Measurements from ENCODE around the gene SEZ6L.

Gene SEZ6L

DNA sequence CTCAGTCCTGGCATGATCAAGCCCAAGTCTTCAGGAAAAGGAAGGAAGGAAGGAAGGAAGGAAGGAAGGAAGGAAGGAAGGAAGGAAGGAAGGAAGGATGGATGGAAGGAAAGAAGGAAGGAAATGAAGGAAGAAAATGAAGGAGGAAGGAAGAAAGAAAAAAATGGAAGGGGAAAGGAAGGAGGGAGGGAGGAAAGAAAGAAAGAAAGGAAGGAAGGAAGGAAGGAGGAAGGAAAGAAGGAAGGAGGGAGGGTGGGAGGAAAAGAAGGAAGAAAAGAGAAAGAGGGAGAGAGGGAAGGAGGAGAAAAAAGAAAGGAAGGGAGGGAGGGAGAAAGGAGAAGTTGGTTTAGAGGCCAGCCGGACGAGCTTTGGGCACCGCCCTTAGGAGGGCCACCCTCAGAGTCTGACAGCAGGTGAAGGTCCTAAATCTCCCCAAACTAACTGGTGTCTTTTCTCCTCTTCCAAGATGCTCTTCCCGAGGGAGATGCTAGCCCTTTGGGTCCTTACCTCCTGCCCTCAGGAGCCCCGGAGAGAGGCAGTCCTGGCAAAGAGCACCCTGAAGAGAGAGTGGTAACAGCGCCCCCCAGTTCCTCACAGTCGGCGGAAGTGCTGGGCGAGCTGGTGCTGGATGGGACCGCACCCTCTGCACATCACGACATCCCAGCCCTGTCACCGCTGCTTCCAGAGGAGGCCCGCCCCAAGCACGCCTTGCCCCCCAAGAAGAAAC is 122.8 kb downstream of the SEZ6L start:
- in situ Hi-C loops (cut with MboI; ENCODE audit: low sequenced_read_pairs): no loop called here

- in situ Hi-C loops (cut with MboI; ENCODE audit: low sequenced_read_pairs): no loop called here
Observed at GRCh38 chr22:26292667-26292995, 123.4 kb downstream of the SEZ6L start.

DNA sequence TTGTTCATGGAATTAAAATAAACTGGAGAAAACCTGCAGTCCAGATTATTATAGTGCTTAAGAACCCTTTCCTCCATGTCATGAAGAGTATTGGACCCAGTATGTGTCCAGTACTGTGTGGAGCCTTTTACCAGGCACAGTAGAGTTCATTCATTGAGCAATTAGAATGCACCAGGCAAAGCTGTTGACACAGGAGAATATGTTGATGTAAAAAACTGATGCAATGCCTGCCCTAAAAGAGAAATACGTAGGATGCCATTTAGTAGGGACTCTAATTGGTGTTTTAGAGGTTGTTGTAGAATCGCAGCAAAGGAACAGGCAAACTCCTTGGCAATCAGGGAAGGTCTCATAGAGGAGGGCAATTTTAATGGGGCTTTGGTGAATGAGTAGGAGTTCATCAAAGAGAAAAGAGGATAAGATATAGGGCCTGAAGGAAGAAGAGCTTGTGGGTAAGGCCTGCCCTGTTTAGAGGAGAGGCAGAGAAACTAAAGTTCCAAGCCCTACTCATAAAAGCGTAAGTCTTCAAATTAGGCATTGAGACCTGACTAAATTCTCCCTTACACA is 126.4 kb downstream of the SEZ6L start:
- in situ Hi-C loops (cut with MboI; ENCODE audit: low sequenced_read_pairs): no loop called here

GRCh38 chr22:26298605-26299310 is 129.5 kb downstream of the SEZ6L start:
- in situ Hi-C loops (cut with MboI; ENCODE audit: low sequenced_read_pairs): no loop called here

- in situ Hi-C loops (cut with MboI; ENCODE audit: low sequenced_read_pairs): no loop called here
Observed at GRCh38 chr22:26302726-26303125, 133.5 kb downstream of the SEZ6L start.

GRCh38 chr22:26303475-26303874 is 134.2 kb downstream of the SEZ6L start:
- in situ Hi-C loops (cut with MboI; ENCODE audit: low sequenced_read_pairs): no loop called here

DNA sequence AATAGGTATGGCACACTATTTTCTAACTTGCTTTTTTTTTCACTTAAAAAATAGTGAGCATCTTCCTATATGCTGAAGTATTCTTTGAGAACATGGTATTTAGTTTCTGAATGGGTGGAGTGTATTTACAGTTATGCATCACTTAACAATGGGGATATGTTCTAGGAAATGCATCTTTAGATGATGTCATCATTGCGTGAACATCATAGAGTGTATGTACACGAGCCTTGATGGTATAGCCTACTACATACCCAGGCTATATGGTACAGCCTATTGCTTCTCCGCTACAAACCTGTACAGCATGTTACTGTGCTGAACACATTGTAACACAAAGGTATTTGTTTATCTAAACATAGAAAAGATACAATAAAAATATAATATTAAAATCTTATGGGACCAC is 135.5 kb downstream of the SEZ6L start:
- in situ Hi-C loops (cut with MboI; ENCODE audit: low sequenced_read_pairs): no loop called here

DNA sequence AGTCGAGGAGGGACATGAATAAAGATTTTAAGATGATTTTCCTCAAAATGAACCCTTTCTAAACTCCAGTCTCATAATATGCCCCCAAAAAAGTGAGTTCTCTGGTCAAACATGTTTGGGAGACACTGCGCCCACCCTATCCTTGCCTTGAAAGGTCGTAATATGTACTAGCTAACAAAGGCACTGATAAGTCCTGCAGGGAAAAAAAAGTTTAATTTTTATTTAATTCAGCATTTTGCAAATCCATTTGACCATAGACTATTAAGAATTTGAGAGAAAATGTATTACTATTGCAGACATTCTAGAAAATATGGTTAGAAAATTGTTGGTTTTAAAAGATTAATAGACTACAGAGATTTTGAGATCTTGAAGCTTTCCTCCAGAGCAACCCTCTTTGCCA is 139.2 kb downstream of the SEZ6L start:
- in situ Hi-C loops (cut with MboI; ENCODE audit: low sequenced_read_pairs): no loop called here

- in situ Hi-C loops (cut with MboI; ENCODE audit: low sequenced_read_pairs): no loop called here
Observed at GRCh38 chr22:26310616-26311015, 141.4 kb downstream of the SEZ6L start.

- in situ Hi-C loops (cut with MboI; ENCODE audit: low sequenced_read_pairs): no loop called here
Observed at GRCh38 chr22:26313291-26313690, 144.0 kb downstream of the SEZ6L start.

DNA sequence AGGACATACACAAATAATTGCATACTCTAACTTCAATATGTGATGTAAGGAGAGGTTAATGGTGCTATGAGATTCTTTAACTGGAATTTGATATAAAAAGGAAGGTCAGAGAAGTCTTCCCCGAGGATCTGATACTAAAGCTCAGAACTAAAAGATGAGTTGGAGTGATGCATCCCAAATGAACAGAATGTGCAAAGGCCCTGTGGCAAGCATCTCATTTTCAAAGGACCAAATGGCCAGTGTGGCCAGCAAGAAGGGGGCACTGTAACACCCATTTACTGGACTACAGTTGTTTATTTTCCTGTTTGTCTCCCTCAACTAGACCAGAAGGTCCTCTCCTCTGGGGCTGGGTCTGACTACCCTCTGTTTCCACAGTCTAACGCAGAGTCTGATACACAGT is 144.9 kb downstream of the SEZ6L start:
- in situ Hi-C loops (cut with MboI; ENCODE audit: low sequenced_read_pairs): no loop called here

DNA sequence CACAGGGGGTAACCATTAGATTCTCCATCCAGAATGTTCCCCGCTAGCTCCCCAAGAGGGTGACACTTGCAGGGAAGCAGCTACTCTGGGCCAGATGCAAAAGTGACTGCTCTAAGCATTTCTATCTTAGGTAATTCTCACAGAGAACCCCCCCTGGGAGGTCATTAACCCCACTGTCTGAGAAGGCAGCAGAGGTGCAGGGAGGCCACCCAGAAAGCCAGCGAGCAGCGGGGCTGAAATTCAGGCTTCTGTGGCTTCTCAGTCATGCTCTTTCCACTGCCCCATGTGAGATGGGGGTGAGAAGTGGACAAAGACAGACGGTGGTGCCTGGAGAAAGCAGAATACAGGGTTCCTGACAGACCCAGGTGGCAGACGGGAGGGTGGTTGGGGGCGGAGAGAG is 145.4 kb downstream of the SEZ6L start:
- in situ Hi-C loops (cut with MboI; ENCODE audit: low sequenced_read_pairs): no loop called here

- in situ Hi-C loops (cut with MboI; ENCODE audit: low sequenced_read_pairs): no loop called here
Observed at GRCh38 chr22:26316732-26317285, 147.5 kb downstream of the SEZ6L start.

- in situ Hi-C loops (cut with MboI; ENCODE audit: low sequenced_read_pairs): no loop called here
Observed at GRCh38 chr22:26318975-26319374, 149.7 kb downstream of the SEZ6L start.

DNA sequence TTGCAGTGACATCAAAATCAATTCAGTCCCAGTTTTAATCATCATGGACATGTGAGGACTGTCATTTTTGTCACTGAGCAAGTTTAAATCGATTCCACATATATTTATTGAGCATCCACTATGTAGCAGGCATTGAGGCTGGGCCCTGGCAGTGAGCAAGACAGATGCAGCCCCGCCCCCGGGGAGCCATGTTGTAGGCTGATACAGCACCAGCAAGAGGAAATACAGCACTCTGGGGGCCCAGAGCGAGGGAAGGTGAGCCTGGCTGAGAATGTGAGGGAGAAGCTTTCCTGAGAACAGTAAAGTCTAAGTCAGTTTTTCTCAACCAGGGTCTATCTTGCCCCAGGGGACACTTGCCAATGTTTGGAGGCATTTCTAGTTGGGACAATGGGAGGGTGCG is 151.2 kb downstream of the SEZ6L start:
- in situ Hi-C loops (cut with MboI; ENCODE audit: low sequenced_read_pairs): no loop called here

GRCh38 chr22:26321469-26321913 is 152.2 kb downstream of the SEZ6L start:
- in situ Hi-C loops (cut with MboI; ENCODE audit: low sequenced_read_pairs): no loop called here

DNA sequence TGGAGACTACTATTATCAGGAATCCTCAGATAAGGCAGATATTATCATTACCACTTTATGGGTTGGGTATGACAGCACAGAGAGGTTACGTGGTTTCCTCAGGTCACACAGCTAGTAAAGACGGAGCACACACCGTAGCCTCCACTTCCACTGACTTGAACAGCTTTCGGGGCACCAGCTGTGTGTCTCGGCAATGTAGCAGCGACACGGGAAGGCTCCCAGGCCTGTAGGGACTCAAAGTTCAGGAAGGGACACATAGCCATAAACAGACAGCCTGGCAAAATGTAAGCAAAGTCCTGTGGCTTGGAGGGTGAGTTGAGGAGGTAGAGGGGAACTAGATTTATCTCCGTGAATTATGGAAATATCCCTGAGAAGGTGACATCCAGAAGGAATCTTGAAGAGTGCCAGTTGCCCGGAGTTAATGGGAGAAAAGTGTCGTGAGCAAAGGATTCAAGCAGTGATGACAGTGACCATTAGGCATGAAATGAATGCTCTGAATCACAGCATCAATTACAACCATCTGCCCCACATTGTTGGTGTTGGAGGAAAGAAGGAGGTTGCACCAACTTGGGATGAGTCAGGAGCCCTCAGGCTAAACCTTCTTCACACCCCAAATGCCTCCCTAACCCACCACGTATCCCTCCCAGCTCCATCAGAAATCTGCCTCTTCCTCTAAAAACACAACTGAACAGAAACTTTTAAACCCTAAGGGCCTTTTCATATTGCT is 153.1 kb downstream of the SEZ6L start:
- in situ Hi-C loops (cut with MboI; ENCODE audit: low sequenced_read_pairs): no loop called here

DNA sequence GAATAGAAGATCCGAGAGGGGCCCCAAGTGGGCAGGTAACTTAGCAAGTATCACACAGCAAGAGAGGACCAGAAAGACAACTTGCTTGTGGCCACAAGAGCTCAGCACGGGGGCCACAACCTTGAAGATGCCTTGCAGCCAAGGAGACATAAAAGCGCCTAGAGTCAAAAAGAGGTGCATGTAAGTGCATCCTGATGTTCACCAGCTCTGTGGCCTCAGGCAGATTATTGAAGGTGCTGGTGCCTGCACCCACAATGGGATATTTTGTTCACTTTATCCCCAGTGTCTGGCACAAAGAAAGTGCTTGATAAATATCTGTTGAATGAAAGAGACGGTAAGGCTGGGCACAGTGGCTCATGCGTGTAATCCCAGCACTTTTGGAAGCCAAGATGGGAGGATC is 153.8 kb downstream of the SEZ6L start:
- in situ Hi-C loops (cut with MboI; ENCODE audit: low sequenced_read_pairs): no loop called here

GRCh38 chr22:26324150-26324549 is 154.9 kb downstream of the SEZ6L start:
- in situ Hi-C loops (cut with MboI; ENCODE audit: low sequenced_read_pairs): no loop called here

- in situ Hi-C loops (cut with MboI; ENCODE audit: low sequenced_read_pairs): no loop called here
Observed at GRCh38 chr22:26325641-26326040, 156.4 kb downstream of the SEZ6L start.

- in situ Hi-C loops (cut with MboI; ENCODE audit: low sequenced_read_pairs): no loop called here
Observed at GRCh38 chr22:26326803-26327202, 157.5 kb downstream of the SEZ6L start.

All from hTERT RPE-1 (cell line).